ENCODE results near the gene GBA2.

The GBA2 gene

DNA sequence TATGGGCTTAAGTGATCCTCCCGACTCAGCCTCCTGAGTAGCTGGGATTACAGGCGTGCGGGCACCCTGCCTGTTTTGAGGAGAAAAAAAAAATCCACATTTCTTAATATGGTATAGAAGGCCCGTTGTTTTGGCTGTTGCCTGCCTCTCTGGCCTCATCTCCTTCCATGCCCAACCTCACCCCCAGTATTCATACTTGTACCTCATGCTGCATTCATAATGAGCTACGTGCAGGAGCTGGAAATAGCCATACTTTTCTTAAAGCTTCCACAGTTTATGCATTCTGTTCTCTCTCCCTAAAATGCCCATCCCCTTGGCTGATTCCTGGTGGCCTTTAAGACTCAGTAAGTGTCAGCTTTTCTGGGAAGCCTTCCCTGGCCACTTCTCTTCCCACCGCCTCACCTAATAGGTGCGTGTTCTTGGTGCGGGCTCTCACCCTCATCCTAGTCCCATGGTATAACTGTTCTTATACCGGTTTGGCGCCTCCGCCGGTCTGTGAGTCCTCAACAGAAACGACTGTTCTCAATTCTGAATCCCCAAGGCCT lies 57.2 kb downstream of the GBA2 start:
- no peak for DNase-seq (ENCODE audit: low read depth in 2 of 2)

DNA sequence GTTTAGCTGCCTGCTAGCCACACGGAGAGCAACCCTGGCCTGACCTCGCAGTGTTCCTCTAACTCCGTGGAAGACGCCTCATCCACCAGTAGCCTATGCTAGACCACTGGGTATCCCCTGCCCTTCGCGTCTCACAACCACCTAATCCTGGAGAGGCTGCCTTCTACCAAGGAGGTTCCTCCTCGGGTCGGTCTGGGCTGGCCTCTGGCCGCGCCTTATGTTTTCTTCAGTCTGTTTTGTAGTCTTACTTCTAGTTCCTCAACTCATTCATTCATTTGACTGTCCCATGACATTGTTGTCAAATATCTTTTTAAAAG lies 57.7 kb downstream of the GBA2 start:
- no peak for DNase-seq (ENCODE audit: low read depth in 2 of 2)

DNA sequence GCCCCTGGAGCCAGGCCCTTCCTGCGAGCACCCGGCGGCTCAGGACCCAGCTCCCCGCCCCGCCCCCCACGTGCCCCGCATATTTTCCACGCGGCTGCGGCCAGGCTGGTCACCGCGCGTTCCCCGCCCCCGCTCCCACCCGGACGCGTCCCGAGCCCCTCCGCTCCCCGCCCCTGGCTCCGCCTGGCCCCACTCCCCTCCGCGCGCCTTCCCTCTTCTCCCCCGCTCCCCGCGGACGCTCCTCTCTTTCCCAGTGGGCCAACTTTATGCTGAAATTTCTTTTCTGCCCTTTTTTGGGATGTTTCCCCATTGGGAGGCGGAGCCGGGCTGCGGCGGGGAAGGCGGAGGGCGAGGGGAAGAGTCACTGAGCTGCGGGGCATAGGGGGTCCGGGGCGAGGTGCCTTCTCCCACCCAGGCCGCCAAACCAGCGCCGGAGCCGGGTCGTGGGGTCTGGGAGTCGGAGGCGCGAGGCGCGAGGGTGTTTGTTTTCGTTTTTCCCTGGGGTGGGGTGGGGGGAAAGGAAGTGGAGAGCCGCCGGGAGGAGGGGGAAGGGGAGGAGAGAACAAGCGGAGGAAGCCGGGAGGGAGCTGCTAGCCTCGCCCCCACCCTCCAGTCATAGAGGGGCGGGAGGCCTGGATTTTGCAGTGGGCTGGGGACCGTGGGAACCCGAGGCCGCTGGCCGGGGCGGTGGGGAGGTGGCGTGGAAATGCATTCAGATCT lies 58.3 kb downstream of the GBA2 start:
- DNase-seq (ENCODE audit: low read depth in 2 of 2) = peak in 1 of 2 donors; percentile 30

DNA sequence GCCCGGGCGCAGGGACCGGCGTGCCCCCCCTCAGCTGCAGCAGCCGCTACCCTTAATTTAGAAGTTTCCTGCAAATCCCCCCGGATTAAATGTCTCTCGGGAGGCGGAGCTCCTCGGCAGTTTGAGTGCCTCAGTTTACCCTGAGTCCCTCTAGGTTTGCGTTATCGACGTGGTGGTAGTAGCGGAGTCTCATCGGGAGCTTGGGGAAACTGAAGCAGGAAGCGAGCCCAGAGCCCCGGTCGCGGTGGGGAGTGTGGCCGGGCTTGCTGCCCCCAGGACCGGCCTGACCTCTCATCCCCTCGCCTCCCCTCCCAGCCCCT lies 58.8 kb downstream of the GBA2 start:
- no peak for DNase-seq (ENCODE audit: low read depth in 2 of 2)

DNA sequence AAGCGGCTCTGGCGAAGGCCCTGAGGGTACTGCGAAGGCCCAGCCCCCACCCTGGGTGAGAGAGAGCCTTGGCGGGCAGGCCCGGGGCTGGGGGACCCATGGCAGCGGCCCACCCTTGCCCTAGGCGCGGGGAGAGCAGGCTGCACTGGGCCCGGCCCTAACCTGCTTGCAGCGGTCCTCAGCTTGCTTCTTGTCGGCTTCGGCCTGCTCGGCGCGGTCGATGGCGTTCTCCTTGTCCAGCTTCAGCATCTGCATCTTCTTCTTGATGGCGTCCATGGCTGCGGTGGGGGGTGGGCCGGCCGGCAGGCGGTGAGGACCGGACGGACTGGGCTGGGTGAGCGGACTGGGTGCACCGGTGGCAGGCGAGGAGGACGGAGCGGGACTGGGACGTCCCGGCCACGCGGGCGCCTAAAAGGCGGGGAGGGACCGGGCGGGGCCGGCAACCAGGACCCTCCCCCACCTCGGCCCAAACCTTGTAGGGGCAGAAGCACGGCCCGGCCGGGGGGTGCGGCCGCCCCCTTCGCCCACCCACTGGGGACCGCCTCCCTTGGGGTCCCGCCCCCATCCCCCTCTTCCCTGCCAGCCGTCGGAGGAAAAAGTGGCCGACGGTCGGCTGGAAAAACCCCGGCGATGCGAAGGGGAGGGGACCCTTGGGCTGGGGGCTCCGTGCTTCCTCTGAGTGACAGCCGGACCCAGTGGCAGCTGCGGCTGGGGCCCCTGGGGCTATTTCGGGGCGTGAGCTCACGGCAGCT lies 59.3 kb downstream of the GBA2 start, which contains the start of gene TPM2:
Gene TPM2, minus strand, starts transcription at position 384 of the 752 bp plus-strand sequence. Its CDS starts 108 bp downstream, at position 276.
- DNase-seq (ENCODE audit: low read depth in 2 of 2) = no peak

DNA sequence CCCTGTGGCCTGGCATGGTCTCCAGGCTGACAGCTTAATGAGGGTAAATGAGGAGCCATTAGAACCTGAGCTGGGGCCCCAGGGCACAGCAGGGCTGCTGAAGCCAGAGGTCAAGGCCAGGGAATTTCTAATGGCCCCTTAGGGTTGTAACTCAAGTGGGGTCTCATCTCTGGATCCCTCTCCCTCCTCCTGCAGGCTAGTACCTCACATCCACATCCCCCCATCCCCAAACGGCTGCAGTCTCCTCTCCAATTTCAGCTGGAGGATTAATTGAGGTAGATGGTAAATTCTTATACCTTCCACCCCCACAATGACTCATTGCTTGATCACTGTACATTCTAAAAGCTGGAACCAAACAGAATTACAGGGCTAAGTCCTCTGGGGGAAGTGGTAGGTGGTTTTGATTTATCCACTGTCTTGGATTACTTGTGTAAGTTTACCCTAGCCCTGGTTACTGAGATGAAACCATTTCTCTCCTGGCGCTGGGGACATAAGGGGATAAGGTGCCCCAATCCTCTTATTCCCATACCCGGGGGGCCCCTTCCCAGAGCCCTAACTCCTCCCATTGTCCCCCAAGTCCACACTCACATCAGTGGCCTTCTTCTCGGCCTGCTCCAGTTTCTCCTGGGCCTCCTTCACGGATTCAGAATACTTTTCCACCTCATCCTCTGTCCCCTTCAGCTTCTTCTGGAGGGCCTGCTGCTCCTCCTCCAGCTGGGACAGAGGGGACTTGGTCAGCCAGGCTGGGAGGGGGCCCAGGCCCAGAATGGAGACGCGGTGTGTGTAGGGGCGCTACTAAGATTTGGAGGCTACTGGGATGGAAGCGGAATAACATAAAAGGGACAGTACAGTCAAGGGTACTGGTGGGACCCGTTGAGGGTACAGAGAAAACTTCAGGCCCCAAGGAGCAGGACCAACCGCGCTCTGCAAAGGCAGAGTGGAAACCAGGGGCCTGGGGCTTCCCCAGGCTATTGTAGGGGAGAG lies 60.2 kb downstream of the GBA2 start:
- no peak for DNase-seq (ENCODE audit: low read depth in 2 of 2)

DNA sequence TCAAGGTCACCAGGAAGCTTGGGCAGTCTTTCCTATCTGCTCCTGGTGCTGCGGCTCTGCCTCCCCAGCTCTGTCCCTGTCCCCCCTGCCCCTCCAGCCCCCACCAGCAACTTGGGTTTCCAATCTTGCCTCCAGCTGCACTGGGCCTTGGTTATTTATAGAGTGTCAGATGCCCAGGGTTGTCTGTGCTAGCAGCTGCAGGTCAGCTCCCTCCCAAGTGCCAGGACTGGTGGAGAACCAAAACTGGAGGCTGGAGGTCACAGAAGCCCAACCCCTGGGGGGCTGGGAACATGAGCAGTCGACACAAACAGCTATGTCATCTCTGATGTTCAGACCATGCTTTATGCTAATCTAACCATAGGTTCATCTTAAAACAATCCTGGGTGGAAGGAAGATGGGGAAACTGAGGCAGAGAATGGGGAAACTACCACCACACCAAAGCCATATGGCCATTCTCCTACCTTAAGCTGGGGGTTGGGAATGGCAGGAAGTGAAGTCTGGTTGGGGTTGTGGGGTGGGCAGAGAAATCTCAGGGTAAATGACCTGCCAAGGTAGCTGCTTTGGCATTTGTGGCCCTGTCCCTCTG lies 61.0 kb downstream of the GBA2 start:
- no peak for DNase-seq (ENCODE audit: low read depth in 2 of 2)

DNA sequence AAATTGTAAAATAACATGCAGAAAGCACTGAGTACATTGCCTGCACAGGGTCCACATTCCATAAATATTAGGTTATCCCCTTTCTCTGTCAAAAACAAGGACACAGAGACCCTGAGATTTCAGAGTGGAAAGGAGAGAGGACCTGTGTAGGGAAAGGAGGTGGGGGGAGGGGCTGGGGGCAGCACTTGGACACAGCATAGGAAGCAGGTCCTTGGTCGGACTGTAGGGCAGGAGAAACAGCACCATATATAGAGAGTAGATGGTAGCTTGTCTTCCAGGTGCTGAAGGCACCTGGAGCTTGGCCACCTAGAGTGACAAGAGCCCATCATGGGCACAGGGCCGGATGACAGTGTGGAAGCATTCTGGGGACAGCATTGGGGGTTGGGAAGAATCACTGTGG lies 61.7 kb downstream of the GBA2 start:
- DNase-seq (ENCODE audit: low read depth in 2 of 2) = no peak
